Testis (tissue), 3 donors: ENCODE data around the gene TPCN1. TPM values are rescaled to one million over a fixed set of nuclear protein-coding genes. Genes with fewer than 3 reads are reported as not detected.

ENCODE experiments used
- DNase-seq: peaks from one replicate; pipeline ENCODE4 v3.0.0-alpha.2; 2019
- H3K27ac ChIP-seq, 2 donors: fragments of 200-600 bp; sonication (generic); one replicate each; pipeline ENCODE4 v1.5.1; 2019
- H3K27me3 ChIP-seq: fragments of 200-600 bp; sonication (generic); one replicate; pipeline ENCODE4 v1.5.1; 2019
- H3K36me3 ChIP-seq: fragments of 200-600 bp; sonication (generic); one replicate; pipeline ENCODE4 v1.5.1; 2017; ENCODE audit warnings: low read depth; ENCODE audit errors: missing control alignments
- H3K4me1 ChIP-seq: fragments of 200-600 bp; sonication (generic); one replicate; pipeline ENCODE4 v1.5.1; 2019
- H3K4me3 ChIP-seq, 2 donors: fragments of 200-600 bp; sonication (generic); one replicate each; pipeline ENCODE4 v1.5.1; 2017 to 2019
- H3K9me3 ChIP-seq: fragments of 200-600 bp; sonication (generic); one replicate; pipeline ENCODE4 v1.5.1; 2017
- CTCF ChIP-seq, 3 experiments: fragments of 450-650 bp in 2 of 3; fragments of 200-600 bp in 1 of 3; sonication (generic) in 1 of 3; IDR thresholded peaks; one replicate each; pipeline ENCODE4 v1.5.1; 2016 to 2019; ENCODE audit warnings: antibody characterized with exemption in 3 of 3, mild to moderate bottlenecking in 2 of 3, moderate library complexity in 1 of 3
- POLR2A ChIP-seq: fragments of 450-650 bp; IDR thresholded peaks from one replicate; pipeline ENCODE4 v1.6.1; 2017; ENCODE audit warnings: antibody characterized with exemption, mild to moderate bottlenecking, moderate library complexity
- WGBS, 2 donors: methylation state at CpG; one replicate each; pipeline ENCODE4 v1.1.5; 2018; 5-methylcytosine and 5-hydroxymethylcytosine counted together
- intact Hi-C: fragments of 100-400 bp; cut with DNase I; formaldehyde crosslinking; loops from one replicate; pipeline ENCODE4 v1.15.1; 2023; ENCODE audit warnings: low total_unique reads
- polyA plus RNA-seq: library from polyadenylated mRNA; stranded (reverse); fragments of 350-450 nt; fragmentation: Illumina TruSeq; extraction: RNeasy Lipid Tissue Mini Kit (QIAGEN cat#74804); gene quantifications from one replicate; pipeline ENCODE4 v1.2.3, GENCODE V29; 2014; ENCODE audit warnings: low read depth, low replicate concordance; ENCODE audit not compliant: insufficient read depth
- total RNA-seq, 2 donors: library from RNA; depleted of rRNA; stranded (reverse); fragments of >200 nt; gene quantifications; one replicate each; pipeline ENCODE4 v1.2.3, GENCODE V29; 2016

Gene TPCN1
- total and polyA plus RNA-seq, 3 donors from 2014 or later, result 33.4 to 73.0 (median 48.7) TPM

GRCh38 chr12:113333418-113333750 lies 112.1 kb downstream of the TPCN1 start:
- DNase-seq, result no peak
- Histone ChIP-seq H3K36me3 (no peaks in the 10 kb centered on the region), H3K9me3 (no peaks in the 10 kb centered on the region), H3K4me3 (peak overlapping the region; percentile 87 to 92), H3K27ac (peak overlapping the region; percentile 59 to 78), H3K27me3 (no peaks in the 10 kb centered on the region), H3K4me1 (peaks cover 20% of the 10 kb centered on the region)
- TF ChIP-seq POLR2A (no peak), CTCF (IDR thresholded peaks at IDR 0.05) (no peak)
- intact Hi-C loops, result no loop called here
- WGBS, 2 donors, result 45 to 69% methylated on average over 5 of the region's 5 CpGs

- TF ChIP-seq POLR2A, result no peak
- no peak for TF ChIP-seq CTCF (IDR thresholded peaks at IDR 0.05)
- WGBS, 2 donors, result 9 to 12% methylated on average over 27 of the region's 27 CpGs
- H3K27me3 ChIP-seq, result no peaks in the 10 kb centered on the region
- H3K4me1 ChIP-seq, result peaks cover 20% of the 10 kb centered on the region
- H3K9me3 ChIP-seq, result no peaks in the 10 kb centered on the region
- H3K36me3 ChIP-seq, result no peaks in the 10 kb centered on the region
- intact Hi-C loops, result no loop called here
- H3K4me3 ChIP-seq, result peak overlapping the region; percentile 87 to 92
- DNase-seq, result peak; percentile 32
- peak overlapping the region; percentile 59 to 78 for H3K27ac ChIP-seq
These were observed 112.9 kb downstream of the TPCN1 start for GRCh38 chr12:113333877-113334785.

GRCh38 chr12:113334786-113335539 lies 113.7 kb downstream of the TPCN1 start, which contains the start of gene SLC8B1:
Gene SLC8B1 (minus strand): TSS chr12:113335109. CDS start chr12:113332878, 2,231 bp downstream.
- H3K4me3 ChIP-seq, result peak within 1 kb of the TSS; percentile 87 to 92
- peaks cover 20% of the 10 kb centered on the region for H3K4me1 ChIP-seq
- peak within 1 kb of the TSS; percentile 59 to 78 for H3K27ac ChIP-seq
- intact Hi-C loops, result no loop called here
- no peaks in the 10 kb centered on the region for H3K9me3 ChIP-seq
- TF ChIP-seq POLR2A (peak; percentile 76), CTCF (IDR thresholded peaks at IDR 0.05) (no peak)
- H3K27me3 ChIP-seq, result no peaks in the 10 kb centered on the region
- 0 to 1% methylated on average over 17 to 62 of the region's 62 CpGs for WGBS, 2 donors
- no peaks in the 10 kb centered on the region for H3K36me3 ChIP-seq
- DNase-seq, result peak; percentile 90

- H3K4me1 ChIP-seq, result no peaks in the 10 kb centered on the region
- no peaks in the 10 kb centered on the region for H3K36me3 ChIP-seq
- H3K27ac ChIP-seq, result no peak overlapping the region
- no peak for TF ChIP-seq CTCF (IDR thresholded peaks at IDR 0.05)
- no peak for TF ChIP-seq POLR2A
- H3K4me3 ChIP-seq, result no peak overlapping the region
- H3K9me3 ChIP-seq, result no peaks in the 10 kb centered on the region
- no peak for DNase-seq
- H3K27me3 ChIP-seq, result no peaks in the 10 kb centered on the region
- intact Hi-C loops, result no loop called here
- WGBS, 2 donors, result 90 to 96% methylated on average over 5 of the region's 5 CpGs
These were observed 118.3 kb downstream of the TPCN1 start for GRCh38 chr12:113339540-113339939.
